Astrocyte of the cerebellum (primary cell): ENCODE measurements around the gene MLYCD.

Source experiments
- DNase-seq: peaks from one replicate; pipeline ENCODE4 v3.0.0-alpha.2; 2011; ENCODE audit warnings: low read depth
- H3K4me3 ChIP-seq: 2 replicates; pipeline ENCODE4 v1.5.1; 2011; ENCODE audit warnings: mild to moderate bottlenecking, low read depth, low read length, moderate library complexity
- CTCF ChIP-seq: IDR thresholded peaks from 2 replicates; pipeline ENCODE4 v1.5.1; 2012; ENCODE audit warnings: low read length, low read depth, moderate library complexity, mild to moderate bottlenecking; ENCODE audit errors: missing control alignments
- in situ Hi-C: cut with HindIII; loops from 2 replicates; pipeline ENCODE4 v1.10.0; 2017; ENCODE audit warnings: low sequenced_read_pairs

Gene MLYCD

GRCh38 chr16:83917152-83918120 lies 18.5 kb downstream of the MLYCD start:
- no peak overlapping the region for H3K4me3 ChIP-seq
- no peak for TF ChIP-seq CTCF
- DNase-seq, result no peak
- in situ Hi-C loops, result no loop called here

GRCh38 chr16:83920894-83921491 lies 22.1 kb downstream of the MLYCD start:
- in situ Hi-C loops, result no loop called here
- DNase-seq, result no peak
- no peak overlapping the region for H3K4me3 ChIP-seq
- no peak for TF ChIP-seq CTCF

GRCh38 chr16:83923581-83924365 lies 24.9 kb downstream of the MLYCD start:
- in situ Hi-C loops, result no loop called here
- DNase-seq, result no peak
- no peak for TF ChIP-seq CTCF
- no peak overlapping the region for H3K4me3 ChIP-seq

- in situ Hi-C loops, result no loop called here
- DNase-seq, result no peak
- H3K4me3 ChIP-seq, result no peak overlapping the region
- no peak for TF ChIP-seq CTCF
Observed at GRCh38 chr16:83924686-83925085, 25.8 kb downstream of the MLYCD start.

GRCh38 chr16:83925095-83925905 lies 26.4 kb downstream of the MLYCD start:
- in situ Hi-C loops, result no loop called here
- DNase-seq, result no peak
- TF ChIP-seq CTCF, result no peak
- H3K4me3 ChIP-seq, result no peak overlapping the region
